ENCODE results near the gene MIB2.
A peak's percentile ranks its signal among the peaks of the same experiment; 100 is the strongest.
"Not testable (repeated sequence)": the region's sequence is repeated elsewhere in the genome, so short reads cannot be mapped to it uniquely, and the experiment has no call there.

The MIB2 gene

GRCh38 chr1:1627261-1627828, 12.0 kb downstream of the MIB2 start:
- DNase-seq (ENCODE audit: low spot score), result no peak

- DNase-seq (ENCODE audit: low spot score), result no peak
These were observed 12.8 kb downstream of the MIB2 start for GRCh38 chr1:1627829-1628753.

- DNase-seq (ENCODE audit: low spot score), result peak; percentile 34
These were observed 13.6 kb downstream of the MIB2 start for GRCh38 chr1:1628754-1629429.

DNA sequence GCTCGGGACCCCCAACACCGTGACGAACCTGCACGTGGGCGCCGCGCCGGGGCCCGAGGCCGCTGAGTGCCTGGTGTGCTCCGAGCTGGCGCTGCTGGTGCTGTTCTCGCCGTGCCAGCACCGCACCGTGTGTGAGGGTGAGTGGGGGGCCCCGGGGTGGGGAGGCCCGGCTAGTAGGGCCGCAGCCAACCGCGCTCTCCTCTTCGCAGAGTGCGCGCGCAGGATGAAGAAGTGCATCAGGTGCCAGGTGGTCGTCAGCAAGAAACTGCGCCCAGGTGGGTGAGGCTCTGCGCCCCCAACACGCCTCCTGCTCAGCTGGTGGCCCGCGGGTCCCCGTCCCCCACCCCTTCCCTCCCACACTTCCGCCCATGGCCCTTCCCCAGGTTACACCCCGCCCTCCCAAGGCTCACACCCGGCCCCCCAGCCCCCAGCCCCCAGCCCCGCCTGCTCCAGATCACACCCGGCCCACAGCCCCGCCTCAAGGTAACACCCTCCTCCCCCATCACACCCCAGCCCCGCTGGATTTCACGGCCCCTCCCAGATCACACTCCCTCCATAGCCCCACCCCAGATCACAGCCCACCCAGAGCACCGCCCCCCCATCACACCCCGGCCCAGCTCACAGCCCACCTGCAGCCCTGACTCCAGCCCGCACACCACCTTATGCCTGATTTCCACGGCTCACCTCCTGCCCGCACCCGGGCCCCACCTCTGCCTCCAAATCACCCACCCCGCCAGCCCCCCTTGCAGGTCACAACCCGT, 14.3 kb downstream of the MIB2 start:
- DNase-seq (ENCODE audit: low spot score), result peak; percentile 90

DNA sequence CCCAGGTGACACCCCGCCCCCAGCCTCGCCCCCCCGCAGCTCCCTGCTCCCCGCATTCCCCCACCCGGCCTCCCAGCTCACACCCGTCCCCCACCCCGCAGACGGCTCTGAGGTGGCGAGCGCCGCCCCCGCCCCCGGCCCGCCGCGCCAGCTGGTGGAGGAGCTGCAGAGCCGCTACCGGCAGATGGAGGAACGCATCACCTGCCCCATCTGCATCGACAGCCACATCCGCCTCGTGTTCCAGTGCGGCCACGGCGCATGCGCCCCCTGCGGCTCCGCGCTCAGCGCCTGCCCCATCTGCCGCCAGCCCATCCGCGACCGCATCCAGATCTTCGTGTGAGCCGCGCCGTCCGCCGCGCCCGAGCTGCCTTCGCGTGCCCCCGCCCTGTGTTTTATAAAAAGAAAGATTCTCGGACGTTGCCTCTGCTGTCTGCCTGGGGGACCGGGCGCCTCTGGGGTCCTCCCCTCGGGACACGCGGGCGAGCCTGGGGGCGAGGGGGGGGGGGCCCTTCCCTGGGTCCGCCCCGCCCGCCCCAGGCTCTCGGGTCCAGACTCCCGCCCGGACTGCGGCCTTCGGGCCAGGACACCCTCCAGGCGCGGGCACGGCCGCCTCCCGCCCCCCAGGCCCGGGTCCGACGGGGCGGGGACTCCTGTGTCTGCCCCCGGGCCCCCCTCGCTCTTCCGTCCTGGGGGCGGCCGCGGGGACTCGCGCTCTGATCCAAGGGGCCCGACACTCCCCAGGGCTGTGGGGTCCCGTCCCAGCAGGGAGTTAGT, 15.1 kb downstream of the MIB2 start:
- DNase-seq (ENCODE audit: low spot score), result peak; percentile 96

- no peak for DNase-seq (ENCODE audit: low spot score)
These were observed 15.9 kb downstream of the MIB2 start for GRCh38 chr1:1630965-1631781.

DNA sequence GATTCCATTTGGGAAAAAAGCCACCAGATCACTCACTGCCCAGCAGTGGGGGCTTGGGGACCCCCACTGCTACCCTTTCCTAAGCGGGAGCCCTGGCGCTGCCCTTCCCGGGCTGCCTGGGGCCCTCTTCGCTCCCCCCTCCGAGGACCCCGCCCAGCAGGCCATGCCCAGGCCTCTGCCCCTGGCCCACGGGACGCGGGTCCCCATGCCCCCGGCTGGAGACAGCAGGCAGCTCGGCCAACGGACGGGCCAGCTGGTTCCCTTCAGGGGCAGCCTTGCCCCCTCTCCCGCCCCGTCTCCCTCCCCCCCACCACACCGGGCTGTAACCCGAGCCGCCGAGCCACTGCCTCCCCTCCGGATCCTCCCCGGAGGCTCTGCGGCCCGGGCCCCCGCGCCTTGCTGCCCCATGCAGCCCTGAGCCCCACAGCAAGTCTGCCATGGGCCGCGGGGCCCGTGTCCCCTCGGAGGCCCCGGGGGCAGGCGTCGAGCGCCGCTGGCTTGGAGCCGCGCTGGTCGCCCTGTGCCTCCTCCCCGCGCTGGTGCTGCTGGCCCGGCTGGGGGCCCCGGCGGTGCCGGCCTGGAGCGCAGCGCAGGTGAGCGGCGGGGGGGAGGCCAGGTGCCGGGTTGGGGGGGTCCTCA, 16.6 kb downstream of the MIB2 start, which contains the start of gene MMP23B:
Gene MMP23B, plus strand, starts transcription at position 392 of the 639 bp plus-strand sequence. Its CDS starts 46 bp downstream, at position 438.
- no peak for DNase-seq (ENCODE audit: low spot score)

DNA sequence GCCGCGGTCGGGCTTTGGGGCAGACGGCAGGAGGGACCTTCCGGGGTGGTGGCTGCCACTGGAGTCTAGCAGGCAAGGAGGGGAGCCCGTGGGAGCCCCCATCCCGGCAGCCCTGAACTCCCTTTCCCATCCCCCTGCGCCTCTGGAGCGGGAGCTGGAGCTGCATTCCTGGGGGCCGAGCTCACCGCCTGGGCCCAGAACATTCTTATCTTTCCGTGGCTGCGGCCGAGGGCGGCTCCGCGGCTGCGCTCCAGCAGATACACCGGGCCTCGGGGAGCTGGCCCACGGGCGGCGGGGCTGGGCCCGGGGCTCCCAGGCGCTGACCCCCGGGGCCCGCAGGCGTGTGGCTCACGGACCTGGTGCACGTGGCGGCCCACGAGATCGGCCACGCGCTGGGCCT, 18.1 kb downstream of the MIB2 start:
- not testable (repeated sequence) for DNase-seq (ENCODE audit: low spot score)

DNA sequence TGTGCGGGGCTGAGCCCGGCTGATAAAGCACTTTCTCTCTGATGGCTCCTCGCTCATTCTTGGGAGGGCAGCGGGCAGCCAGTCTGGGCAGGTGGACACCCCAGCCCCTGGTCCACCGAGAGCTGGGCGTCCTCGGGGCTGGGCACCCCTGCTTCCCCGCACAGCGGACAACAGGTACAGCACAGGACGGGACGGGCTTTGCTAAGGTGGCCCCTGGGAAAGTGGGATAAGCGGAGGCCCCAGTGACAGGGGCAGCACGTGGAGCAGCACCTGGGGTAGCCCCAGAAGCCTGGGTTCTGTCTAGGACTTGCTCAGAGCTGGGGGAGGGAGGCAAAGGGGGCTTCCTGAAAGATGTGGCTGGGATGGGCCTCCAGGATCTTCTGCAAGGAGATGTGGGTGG, 19.3 kb downstream of the MIB2 start:
- not testable (repeated sequence) for DNase-seq (ENCODE audit: low spot score)

DNA sequence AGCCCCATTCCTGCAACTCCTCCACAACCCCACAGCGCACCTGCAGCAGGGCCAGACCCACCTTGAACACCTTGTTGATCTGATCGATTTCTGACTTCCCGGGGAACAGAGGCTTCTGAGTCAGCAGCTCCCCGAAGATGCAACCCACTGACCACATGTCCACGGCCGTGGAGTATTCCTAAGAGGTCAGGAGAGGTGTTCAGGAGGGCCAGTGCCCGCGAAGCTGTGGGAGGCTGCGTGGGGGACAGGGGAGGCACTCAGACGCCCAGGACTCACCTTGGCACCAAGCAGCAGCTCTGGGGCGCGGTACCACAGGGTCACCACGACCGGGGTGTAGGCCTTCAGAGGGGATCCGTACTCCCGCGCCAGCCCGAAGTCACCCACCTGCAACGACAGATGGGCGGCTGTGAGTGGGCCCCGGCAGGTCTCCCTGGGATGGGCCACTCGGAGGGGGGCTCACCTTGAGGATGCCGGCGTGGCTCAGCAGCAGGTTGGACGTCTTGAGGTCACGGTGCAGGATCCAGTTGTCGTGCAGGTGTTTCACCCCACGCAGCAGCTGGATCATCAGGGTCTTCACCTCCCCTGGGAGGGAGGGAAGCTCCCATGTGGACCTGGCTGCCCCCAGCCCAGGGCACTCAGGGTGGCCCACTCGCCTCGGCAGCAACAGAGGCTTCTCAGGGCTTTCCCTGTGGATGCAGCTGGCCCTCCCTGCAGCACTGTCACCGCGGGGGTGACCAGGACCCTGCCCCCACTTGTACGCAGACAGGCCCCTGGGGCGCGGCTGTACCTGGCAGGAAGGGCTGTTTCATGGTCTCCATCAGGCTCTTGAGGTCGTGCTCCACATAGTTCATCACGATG, 21.6 kb downstream of the MIB2 start:
- DNase-seq (ENCODE audit: low spot score), result not testable (repeated sequence)

GRCh38 chr1:1637479-1637875, 22.2 kb downstream of the MIB2 start:
- not testable (repeated sequence) for DNase-seq (ENCODE audit: low spot score)

- not testable (repeated sequence) for DNase-seq (ENCODE audit: low spot score)
These were observed 23.2 kb downstream of the MIB2 start for GRCh38 chr1:1638528-1638927.

- not testable (repeated sequence) for DNase-seq (ENCODE audit: low spot score)
These were observed 24.1 kb downstream of the MIB2 start for GRCh38 chr1:1639368-1639767.

- not testable (repeated sequence) for DNase-seq (ENCODE audit: low spot score)
These were observed 24.8 kb downstream of the MIB2 start for GRCh38 chr1:1640081-1640480.

DNA sequence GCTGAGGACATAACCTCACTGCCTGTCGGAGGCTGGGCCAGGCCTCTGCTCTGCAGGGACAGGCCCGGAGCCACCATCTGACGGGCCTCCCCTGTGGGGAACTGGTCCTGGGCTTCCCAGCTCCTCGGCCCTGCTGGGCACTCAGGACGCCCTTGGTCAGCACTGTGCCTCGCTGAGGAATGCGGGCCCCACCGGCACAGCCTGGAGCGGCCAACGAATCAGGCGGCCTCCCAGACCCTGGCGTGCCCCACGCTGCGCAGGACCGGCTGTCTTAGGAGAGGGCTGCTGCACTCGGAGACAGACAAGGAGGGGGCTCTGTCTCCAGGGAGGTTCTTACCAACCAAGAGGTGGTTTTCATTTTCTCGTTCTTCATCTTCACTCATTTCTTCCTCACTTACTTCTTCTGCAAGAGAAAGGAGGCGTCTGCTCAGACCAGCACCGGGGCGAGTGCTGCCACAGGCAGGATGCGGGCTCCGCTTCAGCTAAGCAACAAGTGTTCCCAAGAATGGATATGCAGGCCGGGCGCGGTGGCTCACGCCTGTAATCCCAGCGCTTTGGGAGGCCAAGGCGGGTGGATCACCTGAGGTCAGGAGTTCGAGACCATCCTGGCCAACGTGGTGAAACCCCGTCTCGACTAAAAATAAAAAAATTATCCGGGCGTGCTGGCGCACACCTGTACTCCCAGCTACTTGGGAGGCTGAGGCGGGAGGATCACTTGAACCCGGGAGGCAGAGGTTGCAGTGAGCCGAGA, 25.6 kb downstream of the MIB2 start:
- not testable (repeated sequence) for DNase-seq (ENCODE audit: low spot score)

DNA sequence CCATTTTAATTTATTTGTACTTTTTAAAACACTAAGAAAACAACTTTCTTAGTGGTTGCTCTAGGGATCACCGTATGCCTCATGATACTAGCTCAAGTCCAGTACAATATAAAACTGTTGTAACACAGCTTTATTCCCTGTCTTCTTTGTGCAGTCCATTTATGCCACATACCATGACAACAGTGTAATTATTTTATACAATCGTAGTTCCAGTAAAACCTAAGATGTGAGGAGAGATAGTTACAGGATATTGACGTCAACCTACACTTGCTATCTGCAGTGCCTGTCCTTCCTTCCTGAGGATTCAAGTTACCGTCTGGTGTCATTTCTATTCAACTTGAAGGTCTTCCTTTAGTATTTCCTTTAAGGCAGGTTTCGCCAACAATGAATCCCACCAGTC, 31.0 kb downstream of the MIB2 start:
- not testable (repeated sequence) for DNase-seq (ENCODE audit: low spot score)

GRCh38 chr1:1647567-1648241, 32.4 kb downstream of the MIB2 start:
- DNase-seq (ENCODE audit: low spot score), result not testable (repeated sequence)

Measured in CD4-positive, alpha-beta T cell treated with Interleukin-15 for 4 hours (primary cell).